Subcutaneous abdominal adipose tissue (tissue), 5 donors: ENCODE measurements around the gene FLOT2.
A peak's percentile ranks its signal among the peaks of the same experiment; 100 is the strongest.

Experiments used
- H3K27ac ChIP-seq: one replicate; pipeline ENCODE4 v1.7.0; 2013; ENCODE audit warnings: low read depth, mild to moderate bottlenecking, inconsistent platforms, low read length, moderate library complexity
- H3K27me3 ChIP-seq, 5 donors: one replicate each; pipeline ENCODE4 v1.7.0; 2013; ENCODE audit warnings: low read length in 5 of 5, inconsistent platforms in 1 of 5; ENCODE audit not compliant: control insufficient read depth in 5 of 5, insufficient read depth in 4 of 5
- H3K36me3 ChIP-seq, 5 donors: one replicate each; pipeline ENCODE4 v1.7.0; 2013; ENCODE audit warnings: low read length in 5 of 5; ENCODE audit not compliant: control insufficient read depth in 5 of 5, insufficient read depth in 5 of 5
- H3K4me1 ChIP-seq, 5 donors: one replicate each; pipeline ENCODE4 v1.7.0; 2013; ENCODE audit warnings: low read length in 5 of 5, mild to moderate bottlenecking in 3 of 5, moderate library complexity in 1 of 5; ENCODE audit not compliant: control insufficient read depth in 5 of 5, insufficient read depth in 5 of 5
- H3K4me3 ChIP-seq, 5 donors: one replicate each; pipeline ENCODE4 v1.7.0; 2013; ENCODE audit warnings: low read length in 5 of 5, low read depth in 1 of 5
- H3K9ac ChIP-seq, 5 donors: one replicate each; pipeline ENCODE4 v1.7.0; 2013; ENCODE audit warnings: low read length in 5 of 5, mild to moderate bottlenecking in 4 of 5, moderate library complexity in 3 of 5
- H3K9me3 ChIP-seq, 5 donors: one replicate each; pipeline ENCODE4 v1.7.0; 2013; ENCODE audit warnings: low read length in 5 of 5; ENCODE audit not compliant: control insufficient read depth in 5 of 5
- donor health status: healthy.
- donor health status: healthy.
- donor health status: healthy.
- donor health status: healthy.
- donor health status: healthy.

Gene FLOT2

GRCh38 chr17:28887871-28888471 is 9.6 kb downstream of the FLOT2 start:
- Histone ChIP-seq H3K36me3 (peaks cover 0 to 59% (median 47%) of the 10 kb centered on the region in 5 donors), H3K27me3 (no peaks in the 10 kb centered on the region), H3K27ac (no peak overlapping the region), H3K4me1 (peaks cover 0 to 25% (median 9%) of the 10 kb centered on the region in 5 donors), H3K9ac (peak overlapping the region in 1 of 5 donors; percentile 19), H3K9me3 (no peaks in the 10 kb centered on the region), H3K4me3 (no peak overlapping the region)

- Histone ChIP-seq H3K9me3 (no peaks in the 10 kb centered on the region), H3K4me3 (no peak overlapping the region), H3K27me3 (no peaks in the 10 kb centered on the region), H3K36me3 (peaks cover 0 to 75% (median 63%) of the 10 kb centered on the region in 5 donors), H3K27ac (no peak overlapping the region), H3K9ac (peak overlapping the region in 1 of 5 donors; percentile 12), H3K4me1 (peaks cover 0 to 10% (median 4%) of the 10 kb centered on the region in 5 donors)
Observed at GRCh38 chr17:28885951-28886350, 11.6 kb downstream of the FLOT2 start.

- H3K27ac ChIP-seq = no peak overlapping the region
- peaks cover 0 to 81% (median 69%) of the 10 kb centered on the region in 5 donors for H3K36me3 ChIP-seq
- H3K27me3 ChIP-seq = no peaks in the 10 kb centered on the region
- H3K9me3 ChIP-seq = no peaks in the 10 kb centered on the region
- no peak overlapping the region for H3K4me3 ChIP-seq
- H3K9ac ChIP-seq = no peak overlapping the region
- H3K4me1 ChIP-seq = peaks cover 0 to 6% (median 4%) of the 10 kb centered on the region in 5 donors
Observed at GRCh38 chr17:28885363-28885762, 12.2 kb downstream of the FLOT2 start.

- no peaks in the 10 kb centered on the region for H3K27me3 ChIP-seq
- H3K9ac ChIP-seq = no peak overlapping the region
- H3K4me3 ChIP-seq = no peak overlapping the region
- H3K4me1 ChIP-seq = no peaks in the 10 kb centered on the region
- no peak overlapping the region for H3K27ac ChIP-seq
- H3K9me3 ChIP-seq = no peaks in the 10 kb centered on the region
- peaks cover 0 to 94% (median 81%) of the 10 kb centered on the region in 5 donors for H3K36me3 ChIP-seq
Observed at GRCh38 chr17:28883967-28884702, 13.4 kb downstream of the FLOT2 start.

- Histone ChIP-seq H3K36me3 (peaks cover 5 to 93% (median 89%) of the 10 kb centered on the region in 5 donors), H3K9ac (no peak overlapping the region), H3K4me3 (no peak overlapping the region), H3K27me3 (no peaks in the 10 kb centered on the region), H3K27ac (no peak overlapping the region), H3K4me1 (no peaks in the 10 kb centered on the region), H3K9me3 (no peaks in the 10 kb centered on the region)
Observed at GRCh38 chr17:28882154-28882895, 15.2 kb downstream of the FLOT2 start.

GRCh38 chr17:28881533-28882056 is 15.9 kb downstream of the FLOT2 start:
- Histone ChIP-seq H3K36me3 (peaks cover 5 to 87% (median 82%) of the 10 kb centered on the region in 5 donors), H3K4me3 (no peak overlapping the region), H3K9ac (no peak overlapping the region), H3K9me3 (no peaks in the 10 kb centered on the region), H3K4me1 (no peaks in the 10 kb centered on the region), H3K27me3 (no peaks in the 10 kb centered on the region), H3K27ac (no peak overlapping the region)

- H3K4me1 ChIP-seq = no peaks in the 10 kb centered on the region
- H3K4me3 ChIP-seq = no peak overlapping the region
- no peaks in the 10 kb centered on the region for H3K27me3 ChIP-seq
- H3K9me3 ChIP-seq = no peaks in the 10 kb centered on the region
- H3K36me3 ChIP-seq = peaks cover 5 to 77% (median 76%) of the 10 kb centered on the region in 5 donors
- no peak overlapping the region for H3K27ac ChIP-seq
- no peak overlapping the region for H3K9ac ChIP-seq
Observed at GRCh38 chr17:28880572-28880945, 17.0 kb downstream of the FLOT2 start.

- Histone ChIP-seq H3K27ac (no peak overlapping the region), H3K4me1 (no peaks in the 10 kb centered on the region), H3K27me3 (no peaks in the 10 kb centered on the region), H3K36me3 (peaks cover 5 to 72% (median 71%) of the 10 kb centered on the region in 5 donors), H3K4me3 (no peak overlapping the region), H3K9ac (no peak overlapping the region), H3K9me3 (no peaks in the 10 kb centered on the region)
Observed at GRCh38 chr17:28879886-28880571, 17.5 kb downstream of the FLOT2 start.

GRCh38 chr17:28878981-28879380 is 18.6 kb downstream of the FLOT2 start:
- Histone ChIP-seq H3K4me1 (no peaks in the 10 kb centered on the region), H3K9ac (no peak overlapping the region), H3K27ac (no peak overlapping the region), H3K36me3 (peaks cover 5 to 62% (median 60%) of the 10 kb centered on the region in 5 donors), H3K4me3 (no peak overlapping the region), H3K27me3 (no peaks in the 10 kb centered on the region), H3K9me3 (no peaks in the 10 kb centered on the region)
